Mucosa of descending colon (tissue), 3 donors: ENCODE measurements around the gene SRPK2. TPM values are rescaled to one million over a fixed set of nuclear protein-coding genes. Genes with fewer than 3 reads are reported as not detected.

Source experiments
- ATAC-seq: fragments of 200-7000 bp; cut with Tn5 transposase; one replicate; pipeline ENCODE4 v1.9.1; 2020; ENCODE audit warnings: mild to moderate bottlenecking, moderate library complexity
- DNase-seq, 3 donors: peaks; one replicate each; pipeline ENCODE4 v3.0.0-alpha.2; 2020
- H3K36me3 ChIP-seq: fragments of 200-600 bp; one replicate; pipeline ENCODE4 v1.8.0; 2021; ENCODE audit warnings: low read depth, mild to moderate bottlenecking
- H3K4me1 ChIP-seq: fragments of 200-600 bp; one replicate; pipeline ENCODE4 v1.8.0; 2021; ENCODE audit warnings: low read depth, mild to moderate bottlenecking
- H3K4me3 ChIP-seq: fragments of 200-600 bp; one replicate; pipeline ENCODE4 v1.8.0; 2021; ENCODE audit warnings: mild to moderate bottlenecking
- H3K9me3 ChIP-seq: fragments of 200-600 bp; one replicate; pipeline ENCODE4 v1.8.0; 2021; ENCODE audit warnings: mild to moderate bottlenecking
- CTCF ChIP-seq: fragments of 200-600 bp; IDR thresholded peaks from one replicate; pipeline ENCODE4 v1.8.0; 2022; ENCODE audit warnings: antibody characterized with exemption, mild to moderate bottlenecking
- intact Hi-C, 2 donors: fragments of 100-400 bp; cut with DNase I in 1 of 2; cut with micrococcal nuclease in 1 of 2; formaldehyde crosslinking; loops; one replicate each; pipeline versions ENCODE4 v1.11.0 to v1.11.1; 2022; cut with DNase I, micrococcal nuclease
- total RNA-seq, 3 donors: library from RNA; stranded (reverse); fragmentation: NEBNext Ultra II Directional in 2 of 3; extraction: Animal tissue kit (Norgen Biotek cat#: 25700) in 2 of 3; gene quantifications; one replicate each; pipeline versions ENCODE4 v1.2.1 to v1.2.4, GENCODE V29; 2021 to 2023
- donor health status: DM: no; HTN: no; CAD: no; lungs with moderate emphysema.
- donor health status: DM: no; HTN: no; CAD: no.
- donor health status: DM: no; HTN: yes; CAD: no.

The SRPK2 gene
- total RNA-seq, 3 donors from 2014 or later: 25.7 to 59.2 (median 31.6) TPM

GRCh38 chr7:105222953-105223352 lies 165.8 kb downstream of the SRPK2 start:
- ATAC-seq: no peak
- Histone ChIP-seq H3K4me1 (no peaks in the 10 kb centered on the region), H3K9me3 (no peaks in the 10 kb centered on the region), H3K4me3 (no peak overlapping the region), H3K36me3 (no peaks in the 10 kb centered on the region)
- intact Hi-C loops: no loop called here
- TF ChIP-seq CTCF: no peak
- DNase-seq: no peak

GRCh38 chr7:105219771-105220160 lies 169.0 kb downstream of the SRPK2 start:
- Histone ChIP-seq H3K4me1 (no peaks in the 10 kb centered on the region), H3K4me3 (no peak overlapping the region), H3K36me3 (no peaks in the 10 kb centered on the region), H3K9me3 (no peaks in the 10 kb centered on the region)
- intact Hi-C loops: no loop called here
- no peak for DNase-seq
- TF ChIP-seq CTCF: no peak
- no peak for ATAC-seq

- Histone ChIP-seq H3K9me3 (no peaks in the 10 kb centered on the region), H3K36me3 (no peaks in the 10 kb centered on the region), H3K4me1 (no peaks in the 10 kb centered on the region), H3K4me3 (no peak overlapping the region)
- no peak for ATAC-seq
- no peak for DNase-seq
- intact Hi-C loops: no loop called here
- TF ChIP-seq CTCF: no peak
Measured at GRCh38 chr7:105218939-105219770, 169.6 kb downstream of the SRPK2 start.

- H3K9me3 ChIP-seq: no peaks in the 10 kb centered on the region
- no peaks in the 10 kb centered on the region for H3K4me1 ChIP-seq
- no peaks in the 10 kb centered on the region for H3K36me3 ChIP-seq
- intact Hi-C loops: no loop called here
- no peak overlapping the region for H3K4me3 ChIP-seq
- DNase-seq (no peak), ATAC-seq (peak; percentile 33)
- no peak for TF ChIP-seq CTCF
Measured at GRCh38 chr7:105218215-105218614, 170.5 kb downstream of the SRPK2 start.

GRCh38 chr7:105216786-105217185 lies 171.9 kb downstream of the SRPK2 start:
- H3K36me3 ChIP-seq: no peaks in the 10 kb centered on the region
- no peak overlapping the region for H3K4me3 ChIP-seq
- no peaks in the 10 kb centered on the region for H3K9me3 ChIP-seq
- intact Hi-C loops: no loop called here
- TF ChIP-seq CTCF: no peak
- H3K4me1 ChIP-seq: no peaks in the 10 kb centered on the region
- DNase-seq (no peak), ATAC-seq (no peak)
